Keratinocyte (primary cell): ENCODE measurements around the gene SUPT5H. TPM values are rescaled to one million over a fixed set of nuclear protein-coding genes. Genes with fewer than 3 reads are reported as not detected.
"Not testable (repeated sequence)": the region's sequence is repeated elsewhere in the genome, so short reads cannot be mapped to it uniquely, and the experiment has no call there.

Source experiments
- DNase-seq: peaks from one replicate; pipeline ENCODE4 v3.0.0-alpha.2; 2011; ENCODE audit warnings: low read depth, missing footprints, low spot score
- FAIRE-seq: peaks from 2 replicates; lab custom pipeline; 2011; peaks lifted over from hg19 to GRCh38; lab: Jason Lieb, UNC
- H2AFZ ChIP-seq: 2 replicates; pipeline ENCODE4 v1.6.0; 2012; ENCODE audit warnings: low read length, control low read depth, inconsistent platforms; ENCODE audit not compliant: control insufficient read depth
- H3K27ac ChIP-seq: 2 replicates; pipeline ENCODE4 v1.5.1; 2011; ENCODE audit warnings: low read length; ENCODE audit not compliant: control insufficient read depth, insufficient read depth
- H3K27me3 ChIP-seq: 3 replicates; pipeline ENCODE4 v1.6.0; 2011; ENCODE audit warnings: low read length; ENCODE audit not compliant: control insufficient read depth, insufficient read depth; ENCODE audit errors: extremely low read depth
- H3K36me3 ChIP-seq, 2 experiments: 2 replicates in 1 of 2; 3 replicates in 1 of 2; pipeline ENCODE4 v1.5.1; 2011; ENCODE audit warnings: low read length in 2 of 2, mild to moderate bottlenecking in 1 of 2; ENCODE audit not compliant: control insufficient read depth in 2 of 2, insufficient read depth in 2 of 2; ENCODE audit errors: extremely low read depth in 1 of 2
- H3K4me1 ChIP-seq: 3 replicates; pipeline ENCODE4 v1.5.1; 2011; ENCODE audit warnings: low read length; ENCODE audit not compliant: control insufficient read depth, insufficient read depth; ENCODE audit errors: extremely low read depth
- H3K4me2 ChIP-seq: 3 replicates; pipeline ENCODE4 v1.6.0; 2011; ENCODE audit warnings: low read depth, low read length; ENCODE audit not compliant: control insufficient read depth, insufficient read depth; ENCODE audit errors: extremely low read depth
- H3K4me3 ChIP-seq, 3 experiments: fragments of 200-600 bp in 1 of 3; sonication (generic) in 1 of 3; 2 replicates in 2 of 3; 3 replicates in 1 of 3; pipeline ENCODE4 v1.5.1; 2011 to 2016; ENCODE audit warnings: low read length in 3 of 3, mild to moderate bottlenecking in 3 of 3, control low read depth in 2 of 3, inconsistent platforms in 1 of 3, low read depth in 1 of 3, mixed read lengths in 1 of 3, mixed run types in 1 of 3, moderate library complexity in 1 of 3; ENCODE audit not compliant: control insufficient read depth in 2 of 3, insufficient read depth in 2 of 3; ENCODE audit errors: extremely low read depth in 1 of 3
- H3K79me2 ChIP-seq: 2 replicates; pipeline ENCODE4 v1.6.0; 2012; ENCODE audit warnings: low read length; ENCODE audit not compliant: control insufficient read depth, insufficient read depth
- H3K9ac ChIP-seq: 3 replicates; pipeline ENCODE4 v1.6.0; 2011; ENCODE audit warnings: low read length; ENCODE audit not compliant: control insufficient read depth, insufficient read depth; ENCODE audit errors: extremely low read depth
- H3K9me1 ChIP-seq: 3 replicates; pipeline ENCODE4 v1.6.0; 2011; ENCODE audit warnings: low read length; ENCODE audit not compliant: control insufficient read depth, insufficient read depth; ENCODE audit errors: extremely low read depth
- H3K9me3 ChIP-seq: 2 replicates; pipeline ENCODE4 v1.5.1; 2012; ENCODE audit warnings: low read depth, low read length; ENCODE audit not compliant: control insufficient read depth
- H4K20me1 ChIP-seq: 3 replicates; pipeline ENCODE4 v1.6.0; 2011; ENCODE audit warnings: low read length; ENCODE audit not compliant: control insufficient read depth, insufficient read depth; ENCODE audit errors: extremely low read depth
- EZH2 ChIP-seq: IDR thresholded peaks from one replicate; pipeline ENCODE4 v1.6.1; 2012; ENCODE audit warnings: inconsistent platforms, mild to moderate bottlenecking, low read length, moderate library complexity
- dilution Hi-C: fragments of 300-500 bp; cut with MboI; formaldehyde crosslinking; loops from one replicate; pipeline ENCODE4 v1.7.0; 2020; ENCODE audit warnings: low sequenced_read_pairs; ENCODE audit not compliant: extremely low pct_ligation_motif_present
- polyA plus RNA-seq, 5 experiments: library from polyadenylated mRNA; depleted of rRNA in 3 of 5; stranded (reverse) in 3 of 5; stranded (forward) in 1 of 5; unstranded in 1 of 5; fragments of >200 nt; gene quantifications; 1 replicate in 1 of 5; 2 replicates in 3 of 5; 3 replicates in 1 of 5; pipeline versions ENCODE4 v1.2.1 to v1.2.3, GENCODE V29; 2011 to 2012; ENCODE audit warnings: missing spikeins in 2 of 5, low read depth in 1 of 5, low replicate concordance in 1 of 5
- TF ChIP-seq, protein P1 (sequence below), 3 experiments: IDR thresholded peaks in 1 of 3; conservative IDR thresholded peaks in 1 of 3; optimal IDR thresholded peaks in 1 of 3; 2 replicates in 2 of 3; 3 replicates in 1 of 3; pipeline versions ENCODE3 to v1.5.1; 2011; ENCODE audit warnings: low read length in 3 of 3, mild to moderate bottlenecking in 3 of 3, moderate library complexity in 2 of 3, control low read depth in 1 of 3, inconsistent platforms in 1 of 3; ENCODE audit not compliant: insufficient read depth in 2 of 3; ENCODE audit errors: extremely low read depth in 1 of 3

Gene SUPT5H
- polyA plus RNA-seq, 1 donor (not counting 4 experiments of a cell fraction or from before 2014, with no cell fraction given) = 63.2 TPM

DNA sequence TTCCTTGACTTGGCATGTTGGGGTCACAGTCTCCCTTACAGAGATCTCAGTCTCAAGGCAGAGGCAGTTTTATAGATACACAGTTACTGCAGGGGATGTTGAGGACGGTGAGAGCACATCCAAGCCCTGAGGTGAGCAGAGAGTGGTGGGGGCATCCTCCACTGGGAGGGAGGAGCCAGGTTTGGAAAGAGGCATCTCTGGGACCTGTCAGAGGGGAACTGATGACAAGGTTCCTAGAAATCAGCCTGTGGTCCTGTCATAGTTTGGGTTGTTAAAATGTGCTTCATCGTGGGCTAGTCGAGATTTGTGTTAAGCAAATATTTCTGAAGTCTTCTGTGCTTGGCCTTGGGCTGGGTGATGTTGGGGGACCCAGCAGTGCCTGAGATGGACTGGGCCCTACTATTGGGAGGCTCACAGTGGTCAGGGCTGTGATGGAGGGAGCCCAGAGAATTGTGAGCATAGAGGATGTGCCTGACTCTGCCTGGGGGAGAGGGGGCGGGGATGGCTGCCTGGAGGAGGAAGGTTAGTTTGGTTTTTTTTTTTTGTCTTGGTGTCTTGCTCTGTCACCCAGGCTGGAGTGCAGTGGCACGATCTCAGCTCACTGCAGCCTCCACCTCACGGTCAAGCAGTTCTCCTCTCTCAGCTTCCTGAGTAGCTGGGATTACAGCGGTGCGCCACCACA is 3.9 kb downstream of the SUPT5H start:
- FAIRE-seq (no peak), DNase-seq (no peak)
- H3K9me3 ChIP-seq = no peaks in the 10 kb centered on the region
- no peak overlapping the region for H3K4me3 ChIP-seq
- peaks cover 18 to 22% of the 10 kb centered on the region in 2 experiments for H3K36me3 ChIP-seq
- no peak overlapping the region for H3K4me2 ChIP-seq
- peaks cover 14% of the 10 kb centered on the region for H4K20me1 ChIP-seq
- dilution Hi-C loops = no loop called here
- H3K9ac ChIP-seq = no peak overlapping the region
- peaks cover 93% of the 10 kb centered on the region for H3K79me2 ChIP-seq
- H2AFZ ChIP-seq = no peak overlapping the region
- no peaks in the 10 kb centered on the region for H3K27me3 ChIP-seq
- TF ChIP-seq, protein P1, sequence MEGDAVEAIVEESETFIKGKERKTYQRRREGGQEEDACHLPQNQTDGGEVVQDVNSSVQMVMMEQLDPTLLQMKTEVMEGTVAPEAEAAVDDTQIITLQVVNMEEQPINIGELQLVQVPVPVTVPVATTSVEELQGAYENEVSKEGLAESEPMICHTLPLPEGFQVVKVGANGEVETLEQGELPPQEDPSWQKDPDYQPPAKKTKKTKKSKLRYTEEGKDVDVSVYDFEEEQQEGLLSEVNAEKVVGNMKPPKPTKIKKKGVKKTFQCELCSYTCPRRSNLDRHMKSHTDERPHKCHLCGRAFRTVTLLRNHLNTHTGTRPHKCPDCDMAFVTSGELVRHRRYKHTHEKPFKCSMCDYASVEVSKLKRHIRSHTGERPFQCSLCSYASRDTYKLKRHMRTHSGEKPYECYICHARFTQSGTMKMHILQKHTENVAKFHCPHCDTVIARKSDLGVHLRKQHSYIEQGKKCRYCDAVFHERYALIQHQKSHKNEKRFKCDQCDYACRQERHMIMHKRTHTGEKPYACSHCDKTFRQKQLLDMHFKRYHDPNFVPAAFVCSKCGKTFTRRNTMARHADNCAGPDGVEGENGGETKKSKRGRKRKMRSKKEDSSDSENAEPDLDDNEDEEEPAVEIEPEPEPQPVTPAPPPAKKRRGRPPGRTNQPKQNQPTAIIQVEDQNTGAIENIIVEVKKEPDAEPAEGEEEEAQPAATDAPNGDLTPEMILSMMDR (optimal IDR thresholded peaks at IDR 0.05 in 1 of 3, IDR thresholded peaks at IDR 0.05 in 1 of 3, conservative IDR thresholded peaks at IDR 0.05 in 1 of 3; ENCODE audit: extremely low read depth in 1 of 3, insufficient read depth in 2 of 3, low read length in 3 of 3) = no peak
- TF ChIP-seq EZH2 = no peak
- no peak overlapping the region for H3K27ac ChIP-seq
- H3K9me1 ChIP-seq = peaks cover 2% of the 10 kb centered on the region
- H3K4me1 ChIP-seq = peaks cover 23% of the 10 kb centered on the region

DNA sequence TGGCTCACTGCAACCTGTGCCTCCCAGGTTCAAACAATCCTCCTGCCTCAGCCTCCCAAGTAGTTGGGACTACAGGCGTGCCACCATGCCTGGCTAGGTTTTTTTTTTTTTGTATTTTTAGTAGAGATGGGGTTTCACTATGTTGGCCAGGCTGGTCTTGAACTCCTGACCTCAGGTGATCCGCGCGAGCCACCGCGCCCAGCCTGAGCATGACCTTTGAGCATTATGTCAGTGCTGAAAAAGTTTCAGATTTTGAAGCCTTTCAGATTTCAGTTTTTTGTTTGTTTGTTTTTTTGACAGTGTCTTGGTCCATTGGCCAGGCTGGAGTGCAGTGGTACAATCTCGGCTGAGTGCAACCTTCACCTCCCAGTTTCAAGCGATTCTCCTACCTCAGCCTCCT is 5.9 kb downstream of the SUPT5H start:
- not testable (repeated sequence) for DNase-seq

More for the DNA sequence above, 5.9 kb downstream of the SUPT5H start:
- dilution Hi-C loops, H3K9me3 ChIP-seq, H3K27me3 ChIP-seq, H3K4me2 ChIP-seq, H3K9me1 ChIP-seq, H3K9ac ChIP-seq, H2AFZ ChIP-seq, FAIRE-seq, H3K4me3 ChIP-seq, H3K27ac ChIP-seq: not testable (repeated sequence)
- peaks cover 84% of the 10 kb centered on the region for H3K79me2 ChIP-seq
- H4K20me1 ChIP-seq = peaks cover 17% of the 10 kb centered on the region
- H3K36me3 ChIP-seq = peaks cover 22 to 28% of the 10 kb centered on the region in 2 experiments
- H3K4me1 ChIP-seq = peaks cover 23% of the 10 kb centered on the region
